GM23248 (cell line): ENCODE measurements around the gene DNAAF9.

Source experiments
- EZH2 ChIP-seq: fragments of 200-600 bp; sonication (generic); IDR thresholded peaks from 2 replicates; pipeline ENCODE4 v1.6.1; 2018; ENCODE audit warnings: antibody characterized with exemption, mild to moderate bottlenecking; ENCODE audit not compliant: insufficient read depth, poor library complexity, severe bottlenecking
- EZH2phosphoT487 ChIP-seq: fragments of 200-600 bp; sonication (generic); IDR thresholded peaks from 2 replicates; pipeline ENCODE4 v1.6.1; 2018; ENCODE audit warnings: antibody characterized with exemption, moderate library complexity, mild to moderate bottlenecking, low read depth; ENCODE audit not compliant: insufficient read depth

DNA sequence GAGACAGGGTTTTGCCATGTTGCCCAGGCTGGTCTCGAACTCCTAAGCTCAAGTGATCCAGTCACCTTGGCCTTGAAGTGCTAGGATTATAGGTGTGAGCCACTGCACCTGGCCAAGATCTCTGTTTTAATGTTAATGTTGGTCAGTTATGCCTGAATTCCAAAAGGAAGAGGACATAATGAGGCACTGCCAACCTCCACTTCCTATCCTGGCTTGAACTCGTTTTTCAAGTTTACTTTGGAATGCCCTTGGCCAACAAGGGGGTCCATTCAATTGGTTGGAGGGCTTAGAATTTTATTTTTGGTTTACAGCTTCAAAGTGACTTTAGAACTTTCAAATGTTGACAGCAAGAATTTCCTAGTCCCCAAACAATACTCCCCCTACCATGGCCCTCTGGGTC, 29.8 kb downstream of the DNAAF9 start:
- TF ChIP-seq EZH2phosphoT487 (no peak), EZH2 (no peak)
